Heart left ventricle (tissue), 16 donors: Measurements from ENCODE around the gene RIC3. TPM values are rescaled to one million over a fixed set of nuclear protein-coding genes. Genes with fewer than 3 reads are reported as not detected.

Source experiments
- ATAC-seq, 4 donors: fragments of 200-7000 bp; cut with Tn5 transposase; one replicate each; pipeline ENCODE4 v1.9.1; 2020 to 2022; ENCODE audit warnings: moderate library complexity in 4 of 4, mild to moderate bottlenecking in 3 of 4, moderate number of reproducible peaks in 1 of 4
- DNase-seq, 5 donors: peaks; one replicate each; pipeline ENCODE4 v3.0.0-alpha.2; 2020
- H3K27ac ChIP-seq, 12 donors: fragments of 200-600 bp; sonication (generic) in 4 of 12; one replicate each; pipeline versions ENCODE4 v1.5.0 to v1.8.0; 2016 to 2022; ENCODE audit warnings: mild to moderate bottlenecking in 2 of 12
- H3K27me3 ChIP-seq, 9 donors: fragments of 200-600 bp; sonication (generic) in 2 of 9; one replicate each; pipeline versions ENCODE4 v1.5.1 to v1.8.0; 2016 to 2022; ENCODE audit warnings: mild to moderate bottlenecking in 3 of 9
- H3K36me3 ChIP-seq, 9 donors: fragments of 200-600 bp; sonication (generic) in 2 of 9; one replicate each; pipeline versions ENCODE4 v1.5.0 to v1.8.0; 2018 to 2022; ENCODE audit warnings: mild to moderate bottlenecking in 2 of 9
- H3K4me1 ChIP-seq, 12 donors: fragments of 200-600 bp; sonication (generic) in 4 of 12; one replicate each; pipeline versions ENCODE4 v1.5.0 to v1.8.0; 2016 to 2022; ENCODE audit warnings: mild to moderate bottlenecking in 3 of 12
- H3K4me3 ChIP-seq, 12 donors: fragments of 200-600 bp; sonication (generic) in 4 of 12; one replicate each; pipeline versions ENCODE4 v1.5.0 to v1.8.0; 2017 to 2022; ENCODE audit warnings: mild to moderate bottlenecking in 9 of 12, moderate library complexity in 4 of 12
- H3K9me3 ChIP-seq, 12 donors: fragments of 200-600 bp; sonication (generic) in 4 of 12; one replicate each; pipeline versions ENCODE4 v1.5.0 to v1.8.0; 2016 to 2022; ENCODE audit warnings: mild to moderate bottlenecking in 1 of 12
- CTCF ChIP-seq, 12 donors: fragments of 200-600 bp; sonication (generic) in 4 of 12; IDR thresholded peaks; one replicate each; pipeline versions ENCODE4 v1.5.0 to v1.8.0; 2018 to 2022; ENCODE audit warnings: antibody characterized with exemption in 12 of 12, mild to moderate bottlenecking in 5 of 12
- POLR2A ChIP-seq, 2 donors: fragments of 450-650 bp; IDR thresholded peaks; one replicate each; pipeline ENCODE4 v1.6.1; 2017; ENCODE audit warnings: antibody characterized with exemption in 2 of 2, mild to moderate bottlenecking in 2 of 2, moderate library complexity in 2 of 2
- WGBS, 4 donors: extraction: QIAGEN DNeasy Blood & Tissue Kit in 2 of 4; methylation state at CpG; one replicate each; pipeline versions ENCODE4 v1.1.5 to v1.1.7; 2013 to 2018; 5-methylcytosine and 5-hydroxymethylcytosine counted together
- intact Hi-C, 10 donors: fragments of 100-400 bp; cut with DNase I; formaldehyde crosslinking; loops; one replicate each; pipeline versions ENCODE4 v1.11.1 to v1.14.2; 2022
- polyA plus RNA-seq, 2 donors: library from polyadenylated mRNA; stranded (reverse); fragments of 200-250 nt; gene quantifications; one replicate each; pipeline ENCODE4 v1.2.3, GENCODE V29; 2013
- total RNA-seq, 9 donors: library from RNA; depleted of rRNA in 2 of 9; stranded (reverse); fragments of >200 nt in 2 of 9; fragmentation: NEBNext Ultra II Directional in 3 of 9; extraction: Animal tissue kit (Norgen Biotek cat#: 25700) in 3 of 9; gene quantifications; one replicate each; pipeline versions ENCODE4 v1.1.0 to v1.2.4, GENCODE V29; 2016 to 2023
- donor health status: ischemic (EF 13 %, LVEDD 7.1; RV severe dilation, severe dysfunction).
- donor health status: healthy with polysubstance abuse.
- donor health status: DM: no; HTN: yes; CAD: no.
- donor health status: DM: no; HTN: no; CAD: no.
- donor health status: ischemic (EF 25% LVEDD 6.9; RV normal size, moderate dysfunction).
- donor health status: ischemic (EF 25% LVEDD 5.7; RV mildly dilated, moderate dysfunction).
- donor health status: healthy.
- donor health status: DM: yes; HTN: yes; CAD: no.
- donor health status: ischemic (EF 35%, LVEDD 5.7; RV mildly dilated, moderate dysfunction).
- donor health status: nonischemic (EF 11% LVEDD 7.7; RV severe dilation, severe dysfunction).
- donor health status: DM: yes; HTN: yes; CAD: no.
- donor health status: PGD.
- donor health status: ischemic (EF 29% LVEDD 5.4; RV normal size, mild dysfunction).
- donor health status: nonischemic (EF 23%, LVEDD 6.1; RV moderate dilation, normal function).

Gene RIC3
- total and polyA plus RNA-seq, 11 donors = 3.1 to 16.3 (median 10.0) TPM

- intact Hi-C loops = loop anchor here in 1 of 10 donors (10.0 kb wide), 1 partner anchor 831 kb away; no protein-coding TSS in a partner anchor
- ATAC-seq = no peak
- H3K4me1 ChIP-seq = peaks cover 0 to 45% (median 7%) of the 10 kb centered on the region in 12 donors
Measured at GRCh38 chr11:8203414-8203715, 34.5 kb upstream of the RIC3 start.

GRCh38 chr11:8202516-8203413 is 33.9 kb upstream of the RIC3 start:
- Histone ChIP-seq H3K36me3 (no peaks in the 10 kb centered on the region), H3K9me3 (no peaks in the 10 kb centered on the region), H3K4me1 (peaks cover 0 to 43% (median 7%) of the 10 kb centered on the region in 12 donors), H3K27me3 (peaks cover 0 to 11% (median 0%) of the 10 kb centered on the region in 9 donors), H3K4me3 (no peak overlapping the region), H3K27ac (peak overlapping the region in 1 of 12 donors; percentile 28)
- ATAC-seq = no peak
- TF ChIP-seq CTCF (IDR thresholded peaks at IDR 0.05) (no peak), POLR2A (IDR thresholded peaks at IDR 0.05) (no peak)
- intact Hi-C loops = loop anchor here in 1 of 10 donors (10.0 kb wide), 1 partner anchor 832 kb away; no protein-coding TSS in a partner anchor
- no peak for DNase-seq
- 79 to 86% (median 85%) methylated on average over 11 of the region's 11 CpGs for WGBS, 4 donors

More at GRCh38 chr11:8203414-8203715, 34.5 kb upstream of the RIC3 start:
- WGBS, 4 donors = 81 to 91% (median 86%) methylated on average over 2 of the region's 2 CpGs
- DNase-seq = no peak
- no peaks in the 10 kb centered on the region for H3K9me3 ChIP-seq
- no peak overlapping the region for H3K27ac ChIP-seq
- no peak for TF ChIP-seq CTCF (IDR thresholded peaks at IDR 0.05)
- no peak for TF ChIP-seq POLR2A (IDR thresholded peaks at IDR 0.05)
- H3K4me3 ChIP-seq = no peak overlapping the region
- no peaks in the 10 kb centered on the region for H3K36me3 ChIP-seq
- peaks cover 0 to 15% (median 0%) of the 10 kb centered on the region in 9 donors for H3K27me3 ChIP-seq

DNA sequence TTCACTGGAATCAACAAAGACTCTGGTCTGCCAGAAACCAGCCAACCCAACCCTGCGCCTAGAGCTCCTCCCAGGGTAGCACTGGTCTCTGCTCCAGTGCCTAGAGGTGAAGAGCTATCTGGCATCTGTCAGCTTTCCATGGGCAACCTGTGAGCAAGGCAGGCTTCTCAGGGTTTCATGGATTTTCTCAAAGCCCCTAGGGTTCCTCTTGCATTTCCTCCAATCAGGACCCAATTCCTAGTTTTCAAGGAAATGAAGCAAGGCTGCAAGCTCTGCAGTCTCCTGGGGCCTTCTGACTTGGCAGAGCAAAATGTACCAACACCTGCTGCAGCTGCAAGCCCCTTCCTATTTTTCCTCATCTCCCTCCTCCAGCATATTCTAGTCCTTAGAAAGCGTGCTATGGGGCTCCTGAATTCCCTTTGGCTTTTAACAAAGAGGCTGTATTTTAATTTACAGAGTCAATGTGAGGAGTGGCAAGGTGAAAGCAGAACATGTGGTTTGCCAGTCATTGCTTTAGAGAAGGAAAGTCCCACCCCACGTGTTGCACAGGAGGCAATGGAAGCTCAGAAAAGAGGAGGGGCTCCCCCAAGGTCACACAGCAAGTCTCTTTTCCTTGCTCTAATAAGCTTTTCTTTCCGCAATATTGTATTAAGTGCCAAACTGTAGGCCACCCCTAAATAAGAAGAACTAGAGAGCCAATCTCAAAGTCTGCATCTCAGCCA is 33.0 kb upstream of the RIC3 start:
- Histone ChIP-seq H3K4me1 (peaks cover 0 to 34% (median 6%) of the 10 kb centered on the region in 12 donors), H3K27me3 (peaks cover 0 to 6% (median 0%) of the 10 kb centered on the region in 9 donors), H3K9me3 (no peaks in the 10 kb centered on the region), H3K27ac (peak overlapping the region in 1 of 12 donors; percentile 28), H3K4me3 (no peak overlapping the region), H3K36me3 (no peaks in the 10 kb centered on the region)
- no peak for DNase-seq
- no peak for ATAC-seq
- intact Hi-C loops = loop anchor here in 1 of 10 donors (10.0 kb wide), 1 partner anchor 833 kb away; no protein-coding TSS in a partner anchor
- TF ChIP-seq POLR2A (IDR thresholded peaks at IDR 0.05) = no peak
- TF ChIP-seq CTCF (IDR thresholded peaks at IDR 0.05) = no peak
- 48 to 70% (median 56%) methylated on average over 4 of the region's 4 CpGs for WGBS, 4 donors

DNA sequence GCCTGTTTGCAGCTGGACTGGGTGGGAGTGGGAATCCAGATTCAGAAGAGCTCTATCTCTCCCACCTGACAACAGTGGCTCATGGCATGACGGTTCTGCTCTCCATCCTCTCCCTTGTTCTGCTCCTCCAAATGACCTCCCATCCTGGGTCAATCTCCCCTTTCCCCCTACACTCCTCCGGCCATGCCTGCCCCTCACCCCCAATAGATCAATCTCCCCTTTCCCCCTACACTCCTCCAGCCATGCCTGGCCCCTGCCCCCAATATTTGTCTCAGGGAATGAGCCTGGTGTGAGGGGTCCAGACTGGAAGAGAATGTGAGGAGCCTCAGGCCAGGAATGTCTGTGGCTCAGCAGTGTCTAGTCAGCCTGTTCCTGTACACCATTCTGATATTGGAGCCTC is 30.9 kb upstream of the RIC3 start:
- H3K27ac ChIP-seq = no peak overlapping the region
- no peak overlapping the region for H3K4me3 ChIP-seq
- no peak for TF ChIP-seq POLR2A (IDR thresholded peaks at IDR 0.05)
- TF ChIP-seq CTCF (IDR thresholded peaks at IDR 0.05) = no peak
- peaks cover 0 to 24% (median 0%) of the 10 kb centered on the region in 12 donors for H3K4me1 ChIP-seq
- H3K27me3 ChIP-seq = peaks cover 0 to 14% (median 0%) of the 10 kb centered on the region in 9 donors
- DNase-seq = no peak
- ATAC-seq = no peak
- intact Hi-C loops = loop anchor here in 3 of 10 donors (10.0 kb wide), 2 partner anchors 365 to 835 kb away; no protein-coding TSS in a partner anchor
- no peaks in the 10 kb centered on the region for H3K36me3 ChIP-seq
- H3K9me3 ChIP-seq = no peaks in the 10 kb centered on the region
- WGBS, 4 donors = 60 to 82% (median 75%) methylated on average over 2 of the region's 2 CpGs
